Kidney (tissue), 14 donors: Measurements from ENCODE around the gene TBL1XR1. TPM values are rescaled to one million over a fixed set of nuclear protein-coding genes. Genes with fewer than 3 reads are reported as not detected.
"Not testable (repeated sequence)": the region's sequence is repeated elsewhere in the genome, so short reads cannot be mapped to it uniquely, and the experiment has no call there.

Experiments used
- DNase-seq, 5 donors: peaks; one replicate each; pipeline ENCODE4 v3.0.0-alpha.2; 2013 to 2020
- FAIRE-seq: peaks from 2 replicates; lab custom pipeline; 2012; peaks lifted over from hg19 to GRCh38; lab: Jason Lieb, UNC
- H3K27ac ChIP-seq, 2 donors: one replicate each; pipeline ENCODE4 v1.7.0; 2013; ENCODE audit warnings: low read depth in 2 of 2, low read length in 2 of 2, inconsistent platforms in 1 of 2
- H3K27me3 ChIP-seq: one replicate; pipeline ENCODE4 v1.7.1; 2013; ENCODE audit warnings: low read length, inconsistent platforms; ENCODE audit not compliant: control insufficient read depth, insufficient read depth
- H3K36me3 ChIP-seq, 3 donors: one replicate each; pipeline versions ENCODE4 v1.7.0 to v1.7.1; 2013; ENCODE audit warnings: low read length in 3 of 3, control low read depth in 1 of 3, inconsistent platforms in 1 of 3; ENCODE audit not compliant: insufficient read depth in 3 of 3, control insufficient read depth in 2 of 3
- H3K4me1 ChIP-seq, 3 donors: one replicate each; pipeline versions ENCODE4 v1.7.0 to v1.7.1; 2013; ENCODE audit warnings: low read length in 3 of 3, inconsistent platforms in 1 of 3, low read depth in 1 of 3; ENCODE audit not compliant: control insufficient read depth in 2 of 3, insufficient read depth in 2 of 3
- H3K4me3 ChIP-seq, 3 donors: one replicate each; pipeline versions ENCODE4 v1.7.0 to v1.8.1; 2013; ENCODE audit warnings: low read length in 3 of 3, control low read depth in 1 of 3, inconsistent platforms in 1 of 3
- H3K9ac ChIP-seq, 3 donors: one replicate each; pipeline versions ENCODE4 v1.7.0 to v1.7.1; 2013; ENCODE audit warnings: low read length in 3 of 3, control low read depth in 1 of 3, inconsistent platforms in 1 of 3
- H3K9me3 ChIP-seq, 3 donors: one replicate each; pipeline versions ENCODE4 v1.7.0 to v1.7.1; 2013; ENCODE audit warnings: low read length in 3 of 3, control low read depth in 1 of 3, inconsistent platforms in 1 of 3; ENCODE audit not compliant: control insufficient read depth in 2 of 3, insufficient read depth in 1 of 3
- intact Hi-C: fragments of 100-400 bp; cut with DNase I; formaldehyde crosslinking; loops from one replicate; pipeline ENCODE4 v1.11.1; 2022
- polyA plus RNA-seq: library from polyadenylated mRNA; stranded (reverse); fragments of 350-450 nt; fragmentation: Illumina TruSeq; extraction: RNeasy Lipid Tissue Mini Kit (QIAGEN cat#74804); gene quantifications from one replicate; pipeline ENCODE4 v1.2.3, GENCODE V29; 2014; ENCODE audit warnings: low read depth, low replicate concordance; ENCODE audit not compliant: insufficient read depth
- total RNA-seq: library from RNA; stranded (reverse); fragmentation: NEBNext Ultra II Directional; extraction: Animal tissue kit (Norgen Biotek cat#: 25700); gene quantifications from one replicate; pipeline ENCODE4 v1.2.1, GENCODE V29; 2021
- TF ChIP-seq, protein P1 (sequence below): IDR thresholded peaks from 3 replicates; pipeline ENCODE4 v1.5.1; 2012; ENCODE audit warnings: mild to moderate bottlenecking, moderate library complexity, borderline replicate concordance; ENCODE audit not compliant: insufficient read depth; ENCODE audit errors: extremely low read depth
- donor health status: control.
- donor health status: control.
- donor health status: control.
- donor health status: control.
- donor health status: control.
- donor health status: DM: yes; HTN: yes; CAD: no.
- donor health status: Normal renal cell carcinoma (clear cell type).

TBL1XR1 gene
- total and polyA plus RNA-seq, 2 donors from 2014 or later, result 31.3 to 205 TPM

DNA sequence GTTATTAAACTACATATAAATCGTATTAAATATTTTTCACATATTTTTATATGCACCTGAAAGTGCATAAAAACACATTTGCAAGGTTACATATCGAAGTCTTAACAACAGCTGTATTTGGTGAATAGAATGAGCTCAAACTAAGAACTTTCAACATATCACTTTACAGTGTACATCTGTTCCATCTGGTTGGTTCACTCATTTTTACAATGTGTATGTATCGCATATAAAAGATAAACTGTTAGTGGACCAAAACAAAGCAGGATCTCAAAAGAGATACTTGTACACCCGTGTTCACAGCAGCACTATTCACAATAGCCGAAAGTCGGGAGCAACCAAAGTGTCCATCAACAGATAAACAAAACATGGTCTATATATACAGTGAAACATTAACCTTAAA lies 55.8 kb downstream of the TBL1XR1 start:
- intact Hi-C loops, result no loop called here
- DNase-seq (no peak), FAIRE-seq (no peak)
- Histone ChIP-seq H3K27me3 (no peaks in the 10 kb centered on the region), H3K27ac (no peak overlapping the region), H3K9ac (no peak overlapping the region), H3K4me3 (no peak overlapping the region), H3K9me3 (no peaks in the 10 kb centered on the region), H3K36me3 (no peaks in the 10 kb centered on the region), H3K4me1 (peaks cover 2 to 15% (median 3%) of the 10 kb centered on the region in 3 donors)
- TF ChIP-seq, protein P1, sequence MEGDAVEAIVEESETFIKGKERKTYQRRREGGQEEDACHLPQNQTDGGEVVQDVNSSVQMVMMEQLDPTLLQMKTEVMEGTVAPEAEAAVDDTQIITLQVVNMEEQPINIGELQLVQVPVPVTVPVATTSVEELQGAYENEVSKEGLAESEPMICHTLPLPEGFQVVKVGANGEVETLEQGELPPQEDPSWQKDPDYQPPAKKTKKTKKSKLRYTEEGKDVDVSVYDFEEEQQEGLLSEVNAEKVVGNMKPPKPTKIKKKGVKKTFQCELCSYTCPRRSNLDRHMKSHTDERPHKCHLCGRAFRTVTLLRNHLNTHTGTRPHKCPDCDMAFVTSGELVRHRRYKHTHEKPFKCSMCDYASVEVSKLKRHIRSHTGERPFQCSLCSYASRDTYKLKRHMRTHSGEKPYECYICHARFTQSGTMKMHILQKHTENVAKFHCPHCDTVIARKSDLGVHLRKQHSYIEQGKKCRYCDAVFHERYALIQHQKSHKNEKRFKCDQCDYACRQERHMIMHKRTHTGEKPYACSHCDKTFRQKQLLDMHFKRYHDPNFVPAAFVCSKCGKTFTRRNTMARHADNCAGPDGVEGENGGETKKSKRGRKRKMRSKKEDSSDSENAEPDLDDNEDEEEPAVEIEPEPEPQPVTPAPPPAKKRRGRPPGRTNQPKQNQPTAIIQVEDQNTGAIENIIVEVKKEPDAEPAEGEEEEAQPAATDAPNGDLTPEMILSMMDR, result no peak

DNA sequence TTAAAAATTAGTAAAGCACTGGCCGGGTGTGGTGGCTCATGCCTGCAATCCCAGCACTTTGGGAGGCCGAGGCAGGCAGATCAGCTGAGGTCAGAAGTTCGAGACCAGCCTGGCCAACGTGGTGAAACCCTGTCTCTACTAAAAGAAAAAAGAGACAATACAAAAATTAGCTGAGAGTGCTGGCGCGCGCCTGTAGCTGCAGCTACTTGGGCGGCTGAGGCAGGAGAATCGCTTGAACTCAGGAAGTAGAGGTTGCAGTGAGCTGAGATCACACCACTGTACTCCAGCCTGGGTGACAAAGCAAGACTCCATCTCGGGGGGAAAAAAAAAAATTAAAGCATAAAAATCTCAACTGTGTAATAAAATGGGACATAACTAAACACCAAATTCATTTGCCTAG lies 58.1 kb downstream of the TBL1XR1 start:
- peaks cover 0 to 12% (median 2%) of the 10 kb centered on the region in 3 donors for H3K4me1 ChIP-seq
- H3K4me3 ChIP-seq, H3K27me3 ChIP-seq, H3K9me3 ChIP-seq, H3K27ac ChIP-seq, DNase-seq, H3K36me3 ChIP-seq, intact Hi-C loops, H3K9ac ChIP-seq, FAIRE-seq: not testable (repeated sequence)

DNA sequence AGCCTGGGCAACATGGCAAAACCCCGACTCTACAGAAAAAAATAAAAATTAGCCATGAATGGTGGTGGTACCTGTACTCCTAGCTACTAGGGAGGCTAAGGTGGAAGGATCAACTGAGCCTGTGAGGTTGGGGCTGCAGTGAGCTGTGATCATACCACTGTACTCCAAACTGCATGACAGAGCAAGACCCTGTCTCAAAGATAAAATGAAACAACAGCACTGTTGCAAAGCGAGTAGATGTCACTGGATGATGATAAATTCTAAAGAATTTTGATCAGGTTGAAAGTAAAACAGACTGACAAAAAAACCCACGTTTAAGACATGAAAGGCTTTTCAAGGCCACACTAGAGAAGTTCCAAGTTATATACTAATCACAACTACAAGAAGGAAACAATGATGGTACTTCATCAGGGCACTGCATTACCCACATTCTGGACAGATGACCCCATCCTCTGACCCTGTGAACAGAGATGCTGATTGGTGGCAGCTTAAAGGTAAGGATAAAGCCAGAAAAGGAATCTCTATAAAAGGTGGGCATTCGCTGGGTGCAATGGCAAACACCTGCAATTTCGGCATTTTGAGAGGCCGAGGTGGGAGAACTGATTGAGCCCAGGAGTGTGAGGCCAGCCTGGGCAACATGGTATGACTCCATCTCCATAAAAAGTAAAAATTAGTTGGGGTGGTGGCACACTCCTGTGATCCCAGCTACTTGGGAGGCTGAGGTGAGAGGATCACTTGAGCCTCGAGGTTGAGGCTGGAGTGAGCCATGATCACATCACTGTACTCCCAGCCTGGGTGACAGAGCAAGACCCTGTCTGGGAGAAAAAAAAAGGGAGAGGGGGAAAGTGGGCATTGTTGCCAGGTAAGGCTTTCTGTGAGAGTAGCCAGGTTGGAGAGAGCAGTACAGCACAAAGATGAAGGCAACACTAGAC lies 59.2 kb downstream of the TBL1XR1 start:
- Histone ChIP-seq H3K9me3 (no peaks in the 10 kb centered on the region), H3K27me3 (no peaks in the 10 kb centered on the region), H3K4me3 (no peak overlapping the region), H3K4me1 (peaks cover 0 to 14% (median 0%) of the 10 kb centered on the region in 3 donors), H3K9ac (no peak overlapping the region), H3K27ac (no peak overlapping the region), H3K36me3 (no peaks in the 10 kb centered on the region)
- intact Hi-C loops, result no loop called here
- FAIRE-seq (no peak), DNase-seq (no peak)
- TF ChIP-seq, protein P1, result no peak

DNA sequence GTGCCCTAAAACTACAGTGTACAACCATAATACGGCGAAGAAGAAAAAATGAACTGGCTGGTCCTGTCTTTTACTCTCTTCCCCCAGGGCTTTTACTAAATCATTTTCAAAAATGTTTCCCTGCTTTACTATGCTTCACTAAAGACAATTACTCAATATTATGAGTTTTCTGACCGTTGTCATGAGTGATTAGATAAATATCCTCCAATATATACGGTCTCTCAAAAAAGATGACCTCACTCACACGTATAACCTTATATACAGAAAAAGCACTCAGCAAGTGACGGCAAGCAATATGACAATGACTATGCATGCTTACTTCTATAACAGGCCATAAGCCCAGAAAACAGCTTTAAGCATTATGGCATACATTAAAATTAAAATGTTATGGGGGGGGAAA lies 60.5 kb downstream of the TBL1XR1 start:
- no peak overlapping the region for H3K9ac ChIP-seq
- FAIRE-seq, result no peak
- H3K4me1 ChIP-seq, result peaks cover 0 to 5% (median 3%) of the 10 kb centered on the region in 3 donors
- TF ChIP-seq, protein P1, result no peak
- no peaks in the 10 kb centered on the region for H3K9me3 ChIP-seq
- H3K4me3 ChIP-seq, result no peak overlapping the region
- DNase-seq, result no peak
- H3K36me3 ChIP-seq, result no peaks in the 10 kb centered on the region
- H3K27me3 ChIP-seq, result no peaks in the 10 kb centered on the region
- intact Hi-C loops, result no loop called here
- no peak overlapping the region for H3K27ac ChIP-seq
